H9 (cell line): ENCODE data around the gene HEXIM1. TPM values are rescaled to one million over a fixed set of nuclear protein-coding genes. Genes with fewer than 3 reads are reported as not detected.

Source experiments
- DNase-seq: peaks from one replicate; pipeline ENCODE4 v3.0.0-alpha.2; 2017
- H2AFZ ChIP-seq: one replicate; pipeline ENCODE4 v1.6.1; 2013; ENCODE audit warnings: mild to moderate bottlenecking, low read length, control low read depth, moderate library complexity
- H2AK5ac ChIP-seq: 2 replicates; pipeline ENCODE4 v1.6.1; 2013; ENCODE audit warnings: low read length, control low read depth, mixed read lengths; ENCODE audit not compliant: insufficient read length
- H2BK120ac ChIP-seq: one replicate; pipeline ENCODE4 v1.6.1; 2013; ENCODE audit warnings: low read depth, mild to moderate bottlenecking, low read length, control low read depth, inconsistent platforms; ENCODE audit not compliant: poor library complexity, severe bottlenecking
- H2BK12ac ChIP-seq: 2 replicates; pipeline ENCODE4 v1.6.1; 2013; ENCODE audit warnings: low read length, control low read depth, mixed read lengths, low read depth; ENCODE audit not compliant: insufficient read length
- H2BK15ac ChIP-seq: 2 replicates; pipeline ENCODE4 v1.6.1; 2013; ENCODE audit warnings: low read depth, low read length, control low read depth
- H2BK20ac ChIP-seq: one replicate; pipeline ENCODE4 v1.6.1; 2013; ENCODE audit warnings: low read depth, mild to moderate bottlenecking, low read length, control low read depth, inconsistent platforms; ENCODE audit not compliant: poor library complexity, severe bottlenecking
- H2BK5ac ChIP-seq: 2 replicates; pipeline ENCODE4 v1.6.1; 2013; ENCODE audit warnings: low read length, control low read depth, mixed read lengths; ENCODE audit not compliant: insufficient read length
- H3K14ac ChIP-seq: 2 replicates; pipeline ENCODE4 v1.6.1; 2013; ENCODE audit warnings: low read length, control low read depth; ENCODE audit not compliant: insufficient read depth
- H3K18ac ChIP-seq: 2 replicates; pipeline ENCODE4 v1.6.1; 2013; ENCODE audit warnings: low read depth, mild to moderate bottlenecking, mixed read lengths, low read length, control low read depth; ENCODE audit not compliant: insufficient read length
- H3K23ac ChIP-seq: 2 replicates; pipeline ENCODE4 v1.6.1; 2013; ENCODE audit warnings: low read length, control low read depth, mixed read lengths, low read depth; ENCODE audit not compliant: insufficient read length
- H3K23me2 ChIP-seq: 2 replicates; pipeline ENCODE4 v1.6.1; 2013; ENCODE audit warnings: low read depth, mild to moderate bottlenecking, mixed read lengths, low read length, control low read depth; ENCODE audit not compliant: insufficient read length, poor library complexity, severe bottlenecking
- H3K27ac ChIP-seq: 2 replicates; pipeline ENCODE4 v1.5.1; 2013; ENCODE audit warnings: low read length, control low read depth, mixed read lengths, low read depth; ENCODE audit not compliant: insufficient read length
- H3K27me3 ChIP-seq: 2 replicates; pipeline ENCODE4 v1.6.1; 2013; ENCODE audit warnings: low read length, control low read depth, inconsistent platforms; ENCODE audit not compliant: insufficient read depth
- H3K4ac ChIP-seq: 2 replicates; pipeline ENCODE4 v1.6.1; 2013; ENCODE audit warnings: low read depth, mild to moderate bottlenecking, control low read depth, inconsistent platforms, low read length, moderate library complexity
- H3K4me1 ChIP-seq: 2 replicates; pipeline ENCODE4 v1.6.1; 2013; ENCODE audit warnings: low read length, control low read depth, inconsistent platforms; ENCODE audit not compliant: insufficient read depth
- H3K4me2 ChIP-seq: 2 replicates; pipeline ENCODE4 v1.6.1; 2013; ENCODE audit warnings: low read length, control low read depth, mixed read lengths; ENCODE audit not compliant: insufficient read length, insufficient read depth
- H3K56ac ChIP-seq: 2 replicates; pipeline ENCODE4 v1.6.1; 2013; ENCODE audit warnings: low read depth, mild to moderate bottlenecking, mixed read lengths, low read length, control low read depth; ENCODE audit not compliant: insufficient read length
- H3K79me1 ChIP-seq: 2 replicates; pipeline ENCODE4 v1.6.1; 2013; ENCODE audit warnings: low read depth, mild to moderate bottlenecking, moderate library complexity, low read length, control low read depth, inconsistent platforms; ENCODE audit not compliant: insufficient read depth, poor library complexity, severe bottlenecking
- H3K79me2 ChIP-seq: 2 replicates; pipeline ENCODE4 v1.6.1; 2013; ENCODE audit warnings: low read length, control low read depth, inconsistent platforms; ENCODE audit not compliant: insufficient read depth
- H3K9ac ChIP-seq: 2 replicates; pipeline ENCODE4 v1.6.1; 2013; ENCODE audit warnings: low read length, control low read depth, mixed read lengths; ENCODE audit not compliant: insufficient read length; ENCODE audit errors: extremely low read depth
- H3K9me3 ChIP-seq: one replicate; pipeline ENCODE4 v1.6.1; 2013; ENCODE audit warnings: low read depth, low read length, inconsistent platforms; ENCODE audit not compliant: control insufficient read depth
- H3T11ph ChIP-seq: one replicate; pipeline ENCODE4 v1.6.1; 2013; ENCODE audit warnings: mild to moderate bottlenecking, low read length, control low read depth, inconsistent platforms
- H4K20me1 ChIP-seq: one replicate; pipeline ENCODE4 v1.6.1; 2013; ENCODE audit not compliant: control insufficient read depth, insufficient read length, insufficient read depth
- H4K5ac ChIP-seq: 2 replicates; pipeline ENCODE4 v1.6.1; 2013; ENCODE audit warnings: low read depth, mild to moderate bottlenecking, mixed read lengths, low read length, control low read depth; ENCODE audit not compliant: insufficient read length
- H4K8ac ChIP-seq: replicated peaks from 2 replicates; pipeline ENCODE4 v1.6.1; 2013; ENCODE audit warnings: low read length, control low read depth, mixed read lengths, low read depth; ENCODE audit not compliant: insufficient read length
- H4K91ac ChIP-seq: 2 replicates; pipeline ENCODE4 v1.6.1; 2013; ENCODE audit warnings: low read depth, mild to moderate bottlenecking, moderate library complexity, mixed read lengths, low read length, control low read depth; ENCODE audit not compliant: insufficient read length
- H3K27ac Mint-ChIP-seq, 3 experiments: 2 replicates in 2 of 3; 3 replicates in 1 of 3; pipeline ENCODE4 v1.8.0; 2020 to 2021; ENCODE audit warnings: mixed read lengths in 3 of 3, mild to moderate bottlenecking in 1 of 3, moderate library complexity in 1 of 3
- H3K27me3 Mint-ChIP-seq: 2 replicates; pipeline ENCODE4 v1.8.0; 2021; ENCODE audit warnings: low read depth, mild to moderate bottlenecking, moderate library complexity, mixed read lengths
- H3K36me3 Mint-ChIP-seq, 3 experiments: 2 replicates in 2 of 3; 3 replicates in 1 of 3; pipeline ENCODE4 v1.8.0; 2020 to 2021; ENCODE audit warnings: low read depth in 3 of 3, mixed read lengths in 3 of 3; ENCODE audit not compliant: insufficient read depth in 1 of 3
- H3K4me1 Mint-ChIP-seq, 2 experiments: 2 replicates each; pipeline ENCODE4 v1.8.0; 2020; ENCODE audit warnings: mixed read lengths in 2 of 2
- H3K4me3 Mint-ChIP-seq, 2 experiments: 2 replicates in 1 of 2; 3 replicates in 1 of 2; pipeline ENCODE4 v1.8.0; 2020 to 2021; ENCODE audit warnings: mild to moderate bottlenecking in 2 of 2, mixed read lengths in 2 of 2, moderate library complexity in 1 of 2
- H3K9me3 Mint-ChIP-seq, 2 experiments: 2 replicates in 1 of 2; 3 replicates in 1 of 2; pipeline ENCODE4 v1.8.0; 2020; ENCODE audit warnings: mild to moderate bottlenecking in 2 of 2, mixed read lengths in 2 of 2, moderate library complexity in 1 of 2
- CTCF ChIP-seq: fragments of 200-600 bp; sonication (generic); conservative IDR thresholded peaks from 3 replicates; pipeline ENCODE4 v1.8.0; 2021; ENCODE audit warnings: antibody characterized with exemption, mild to moderate bottlenecking
- WGBS: extraction: QIAGEN DNeasy Blood & Tissue Kit; methylation state at CpG from one replicate; pipeline ENCODE4 v1.1.7; 2013; ENCODE audit warnings: missing lambda C conversion rate, low lambda C conversion rate, mixed read lengths; ENCODE audit not compliant: insufficient read length; ENCODE audit errors: extremely low coverage; 5-methylcytosine and 5-hydroxymethylcytosine counted together
- total RNA-seq: library from RNA; stranded (reverse); gene quantifications from 2 replicates; pipeline ENCODE4 v1.2.1, GENCODE V29; 2021

HEXIM1 gene
- total RNA-seq, 1 experiment from 2014 or later = 32.4 TPM

GRCh38 chr17:45108051-45108450 lies 40.2 kb upstream of the HEXIM1 start:
- no peak for TF ChIP-seq CTCF
- no peaks in the 10 kb centered on the region for H3K9me3 Mint-ChIP-seq
- Histone ChIP-seq H4K20me1 (no peaks in the 10 kb centered on the region), H3K4me1 (no peaks in the 10 kb centered on the region), H3T11ph (no peak overlapping the region), H4K5ac (no peak overlapping the region), H2BK15ac (no peak overlapping the region), H3K4me2 (no peak overlapping the region), H2AFZ (no peak overlapping the region), H2BK20ac (no peak overlapping the region), H2BK5ac (no peak overlapping the region), H3K27ac (no peak overlapping the region), H3K56ac (no peak overlapping the region), H2BK120ac (no peak overlapping the region), H3K4ac (no peak overlapping the region), H3K27me3 (no peaks in the 10 kb centered on the region), H3K14ac (no peak overlapping the region), H3K9ac (no peak overlapping the region), H4K91ac (no peak overlapping the region), H3K9me3 (no peaks in the 10 kb centered on the region), H3K23me2 (no peaks in the 10 kb centered on the region), H3K79me1 (no peaks in the 10 kb centered on the region), H2BK12ac (no peak overlapping the region), H4K8ac (no peak overlapping the region), H3K79me2 (no peaks in the 10 kb centered on the region), H3K18ac (no peak overlapping the region), H3K23ac (no peak overlapping the region), H2AK5ac (no peak overlapping the region)
- H3K4me3 Mint-ChIP-seq = no peak overlapping the region
- peaks cover 0 to 7% of the 10 kb centered on the region in 2 experiments; a peak in 2 of 4 replicates for H3K4me1 Mint-ChIP-seq
- peaks cover 2% of the 10 kb centered on the region; the same call in 1 of the 2 replicates for H3K27me3 Mint-ChIP-seq
- peak overlapping the region in 2 of 3 experiments; percentile 50 to 81; a peak in 3 of 7 replicates for H3K27ac Mint-ChIP-seq
- no peak for DNase-seq
- no CpG with 5 or more reads among the region's 9 CpGs for WGBS
- H3K36me3 Mint-ChIP-seq = peaks cover 7 to 60% (median 55%) of the 10 kb centered on the region in 3 experiments; a peak in 6 of 7 replicates
